ENCODE data around the gene MANBA. TPM values are rescaled to one million over a fixed set of nuclear protein-coding genes. Genes with fewer than 3 reads are reported as not detected.

Gene MANBA
- total and polyA plus RNA-seq, 2 of the 13 experiments (the other 11 are each of a cell fraction or from before 2014, with no cell fraction given) = 11.7 to 33.3 TPM

DNA sequence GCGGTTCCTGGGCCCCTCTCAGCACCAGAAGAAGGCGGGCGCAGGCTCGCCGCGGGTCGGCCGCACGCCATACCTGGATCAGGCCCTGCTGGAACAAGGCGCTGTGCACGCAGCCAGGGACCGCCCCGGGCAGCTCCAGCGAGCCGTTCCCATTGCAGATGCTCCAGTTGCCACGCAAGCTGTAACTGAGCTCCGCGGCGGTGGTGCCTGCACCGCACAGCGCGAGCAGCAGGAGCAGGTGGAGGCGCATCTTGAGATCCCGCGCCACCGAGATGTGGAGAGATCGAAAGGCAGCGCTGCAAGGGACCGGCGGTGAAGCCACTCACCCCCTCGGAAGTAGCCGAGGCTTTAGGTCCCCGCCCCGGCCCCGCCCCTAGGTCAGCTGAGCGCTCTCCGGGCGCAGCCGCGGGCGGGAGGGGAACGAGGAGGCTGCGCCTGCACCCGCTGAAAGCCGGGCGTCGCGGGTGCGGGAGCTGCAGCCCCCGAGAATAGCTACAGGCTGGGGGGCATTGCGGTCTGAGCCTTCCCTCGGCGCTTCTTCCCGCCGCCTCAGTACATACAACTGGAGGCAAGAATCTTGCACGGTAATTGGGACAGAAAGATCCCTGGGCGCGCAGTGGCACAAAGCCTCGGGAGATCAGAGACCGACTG, at the start of gene MANBA (continued):
- no peak for TF ChIP-seq NR2F6 (IDR thresholded peaks at IDR 0.05)
- TF ChIP-seq NR2F6 (CRISPR knock-in tag; IDR thresholded peaks at IDR 0.05) = 0 out of 2 replicates have a peak, but pooled peaks have one; percentile 26
- peak; percentile 91 for TF ChIP-seq SAP130 (CRISPR knock-in tag; IDR thresholded peaks at IDR 0.05; ENCODE audit: low read depth)
- TF ChIP-seq AKAP8 (CRISPR knock-in tag; IDR thresholded peaks at IDR 0.05) = 0 out of 2 replicates have a peak, but pooled peaks have one; percentile 58
- 0 out of 2 replicates have a peak, but pooled peaks have one; percentile 59 for TF ChIP-seq HNRNPL (IDR thresholded peaks at IDR 0.05; ENCODE audit: low read depth, low read length)
- TF ChIP-seq ZNF605 (CRISPR knock-in tag; IDR thresholded peaks at IDR 0.05) = peak; percentile 86
- TF ChIP-seq, protein P1, sequence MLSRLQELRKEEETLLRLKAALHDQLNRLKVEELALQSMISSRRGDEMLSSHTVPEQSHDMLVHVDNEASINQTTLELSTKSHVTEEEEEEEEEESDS (CRISPR knock-in tag; IDR thresholded peaks at IDR 0.05; ENCODE audit: borderline replicate concordance) = 0 out of 2 replicates have a peak, but pooled peaks have one; percentile 56
- TF ChIP-seq GATAD2A (CRISPR knock-in tag; IDR thresholded peaks at IDR 0.05) = no peak; the same call in none of the 2 replicates
- TF ChIP-seq, protein P2, sequence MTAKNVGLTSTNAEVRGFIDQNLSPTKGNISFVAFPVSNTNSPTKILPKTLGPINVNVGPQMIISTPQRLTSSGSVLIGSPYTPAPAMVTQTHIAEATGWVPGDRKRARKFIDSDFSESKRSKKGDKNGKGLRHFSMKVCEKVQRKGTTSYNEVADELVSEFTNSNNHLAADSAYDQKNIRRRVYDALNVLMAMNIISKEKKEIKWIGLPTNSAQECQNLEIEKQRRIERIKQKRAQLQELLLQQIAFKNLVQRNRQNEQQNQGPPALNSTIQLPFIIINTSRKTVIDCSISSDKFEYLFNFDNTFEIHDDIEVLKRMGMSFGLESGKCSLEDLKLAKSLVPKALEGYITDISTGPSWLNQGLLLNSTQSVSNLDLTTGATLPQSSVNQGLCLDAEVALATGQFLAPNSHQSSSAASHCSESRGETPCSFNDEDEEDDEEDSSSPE (CRISPR knock-in tag; IDR thresholded peaks at IDR 0.05) = peak; percentile 65; the same call in 1 of the 2 replicates
- TF ChIP-seq ZNF205 (CRISPR knock-in tag; IDR thresholded peaks at IDR 0.05) = no peak
- no peak for TF ChIP-seq FOXM1 (CRISPR knock-in tag; IDR thresholded peaks at IDR 0.05)
- TF ChIP-seq GZF1 (CRISPR knock-in tag; IDR thresholded peaks at IDR 0.05) = peak; percentile 11; the same call in 1 of the 2 replicates
- TF ChIP-seq, protein P3, sequence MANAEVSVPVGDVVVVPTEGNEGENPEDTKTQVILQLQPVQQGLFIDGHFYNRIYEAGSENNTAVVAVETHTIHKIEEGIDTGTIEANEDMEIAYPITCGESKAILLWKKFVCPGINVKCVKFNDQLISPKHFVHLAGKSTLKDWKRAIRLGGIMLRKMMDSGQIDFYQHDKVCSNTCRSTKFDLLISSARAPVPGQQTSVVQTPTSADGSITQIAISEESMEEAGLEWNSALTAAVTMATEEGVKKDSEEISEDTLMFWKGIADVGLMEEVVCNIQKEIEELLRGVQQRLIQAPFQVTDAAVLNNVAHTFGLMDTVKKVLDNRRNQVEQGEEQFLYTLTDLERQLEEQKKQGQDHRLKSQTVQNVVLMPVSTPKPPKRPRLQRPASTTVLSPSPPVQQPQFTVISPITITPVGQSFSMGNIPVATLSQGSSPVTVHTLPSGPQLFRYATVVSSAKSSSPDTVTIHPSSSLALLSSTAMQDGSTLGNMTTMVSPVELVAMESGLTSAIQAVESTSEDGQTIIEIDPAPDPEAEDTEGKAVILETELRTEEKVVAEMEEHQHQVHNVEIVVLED (CRISPR knock-in tag; IDR thresholded peaks at IDR 0.05; ENCODE audit: borderline replicate concordance) = no peak; the same call in 1 of the 2 replicates
- TF ChIP-seq MED13 (CRISPR knock-in tag; IDR thresholded peaks at IDR 0.05) = 0 out of 2 replicates have a peak, but pooled peaks have one; percentile 51
- peak; percentile 20; the same call in 1 of the 2 replicates for TF ChIP-seq SAFB2 (CRISPR knock-in tag; IDR thresholded peaks at IDR 0.05; ENCODE audit: borderline replicate concordance, low read depth)
- no peak for TF ChIP-seq NR1H2 (CRISPR knock-in tag; IDR thresholded peaks at IDR 0.05; ENCODE audit: borderline replicate concordance, low read depth)
- TF ChIP-seq HMG20A (CRISPR knock-in tag; IDR thresholded peaks at IDR 0.05; ENCODE audit: borderline replicate concordance) = 0 out of 2 replicates have a peak, but pooled peaks have one; percentile 20
- no peak for TF ChIP-seq ZNF75D (CRISPR knock-in tag; IDR thresholded peaks at IDR 0.05; ENCODE audit: borderline replicate concordance)
- TF ChIP-seq, protein P4, sequence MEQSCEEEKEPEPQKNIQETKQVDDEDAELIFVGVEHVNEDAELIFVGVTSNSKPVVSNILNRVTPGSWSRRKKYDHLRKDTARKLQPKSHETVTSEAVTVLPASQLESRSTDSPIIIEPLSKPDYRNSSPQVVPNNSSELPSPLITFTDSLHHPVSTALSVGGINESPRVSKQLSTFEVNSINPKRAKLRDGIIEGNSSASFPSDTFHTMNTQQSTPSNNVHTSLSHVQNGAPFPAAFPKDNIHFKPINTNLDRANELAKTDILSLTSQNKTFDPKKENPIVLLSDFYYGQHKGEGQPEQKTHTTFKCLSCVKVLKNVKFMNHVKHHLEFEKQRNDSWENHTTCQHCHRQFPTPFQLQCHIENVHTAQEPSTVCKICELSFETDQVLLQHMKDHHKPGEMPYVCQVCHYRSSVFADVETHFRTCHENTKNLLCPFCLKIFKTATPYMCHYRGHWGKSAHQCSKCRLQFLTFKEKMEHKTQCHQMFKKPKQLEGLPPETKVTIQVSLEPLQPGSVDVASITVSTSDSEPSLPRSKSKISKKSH (CRISPR knock-in tag; IDR thresholded peaks at IDR 0.05; ENCODE audit: borderline replicate concordance) = no peak; the same call in 1 of the 2 replicates
- TF ChIP-seq, protein P5, sequence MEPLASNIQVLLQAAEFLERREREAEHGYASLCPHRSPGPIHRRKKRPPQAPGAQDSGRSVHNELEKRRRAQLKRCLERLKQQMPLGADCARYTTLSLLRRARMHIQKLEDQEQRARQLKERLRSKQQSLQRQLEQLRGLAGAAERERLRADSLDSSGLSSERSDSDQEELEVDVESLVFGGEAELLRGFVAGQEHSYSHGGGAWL (CRISPR knock-in tag; IDR thresholded peaks at IDR 0.05) = peak; percentile 68
- TF ChIP-seq, protein P6, sequence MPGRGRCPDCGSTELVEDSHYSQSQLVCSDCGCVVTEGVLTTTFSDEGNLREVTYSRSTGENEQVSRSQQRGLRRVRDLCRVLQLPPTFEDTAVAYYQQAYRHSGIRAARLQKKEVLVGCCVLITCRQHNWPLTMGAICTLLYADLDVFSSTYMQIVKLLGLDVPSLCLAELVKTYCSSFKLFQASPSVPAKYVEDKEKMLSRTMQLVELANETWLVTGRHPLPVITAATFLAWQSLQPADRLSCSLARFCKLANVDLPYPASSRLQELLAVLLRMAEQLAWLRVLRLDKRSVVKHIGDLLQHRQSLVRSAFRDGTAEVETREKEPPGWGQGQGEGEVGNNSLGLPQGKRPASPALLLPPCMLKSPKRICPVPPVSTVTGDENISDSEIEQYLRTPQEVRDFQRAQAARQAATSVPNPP (CRISPR knock-in tag; IDR thresholded peaks at IDR 0.05) = no peak
- no peak for TF ChIP-seq ZNF282 (IDR thresholded peaks at IDR 0.05; ENCODE audit: partially characterized antibody)
- no peak for TF ChIP-seq ZNF720 (CRISPR knock-in tag; IDR thresholded peaks at IDR 0.05)
- no peak for TF ChIP-seq ZNF335 (CRISPR knock-in tag; IDR thresholded peaks at IDR 0.05)
- no peak for TF ChIP-seq CREB1 (IDR thresholded peaks at IDR 0.05)
- TF ChIP-seq CREB1 (CRISPR knock-in tag; IDR thresholded peaks at IDR 0.05) = no peak
